HG03432 (cell line): ENCODE data around the gene OR10W1.
A peak's percentile ranks its signal among the peaks of the same experiment; 100 is the strongest.

Experiments
- ATAC-seq: cut with Tn5 transposase; IDR thresholded peaks from one replicate; pipeline ENCODE4 v1.9.1; 2021; ENCODE audit warnings: mild to moderate bottlenecking, moderate library complexity; ENCODE audit not compliant: unreplicated experiment

Gene OR10W1, protein sequence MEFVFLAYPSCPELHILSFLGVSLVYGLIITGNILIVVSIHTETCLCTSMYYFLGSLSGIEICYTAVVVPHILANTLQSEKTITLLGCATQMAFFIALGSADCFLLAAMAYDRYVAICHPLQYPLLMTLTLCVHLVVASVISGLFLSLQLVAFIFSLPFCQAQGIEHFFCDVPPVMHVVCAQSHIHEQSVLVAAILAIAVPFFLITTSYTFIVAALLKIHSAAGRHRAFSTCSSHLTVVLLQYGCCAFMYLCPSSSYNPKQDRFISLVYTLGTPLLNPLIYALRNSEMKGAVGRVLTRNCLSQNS

DNA sequence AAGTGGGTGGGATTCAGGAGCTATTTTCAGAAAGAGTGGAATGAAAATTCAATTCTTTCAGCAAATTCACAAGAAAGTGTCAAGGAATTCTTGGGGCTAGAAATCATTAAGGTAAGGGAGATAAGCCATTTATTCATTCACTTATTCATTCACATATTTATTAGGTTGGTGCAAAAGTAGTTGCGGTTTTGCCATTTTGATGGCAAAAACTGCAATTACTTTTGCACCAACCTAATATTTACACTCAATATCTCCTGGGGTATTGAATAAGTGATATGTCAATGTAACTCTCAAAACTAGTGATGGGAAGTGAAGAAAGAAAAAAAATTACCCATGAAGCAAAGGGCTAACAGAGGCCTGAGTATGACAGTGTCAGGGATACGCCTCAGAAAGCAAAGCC is at the start of gene OR10W1:
OR10W1 (minus strand) TSS at position 119 of the 400 bp plus-strand sequence. CDS start 402 bp downstream, outside the sequence.
- no peak for ATAC-seq

DNA sequence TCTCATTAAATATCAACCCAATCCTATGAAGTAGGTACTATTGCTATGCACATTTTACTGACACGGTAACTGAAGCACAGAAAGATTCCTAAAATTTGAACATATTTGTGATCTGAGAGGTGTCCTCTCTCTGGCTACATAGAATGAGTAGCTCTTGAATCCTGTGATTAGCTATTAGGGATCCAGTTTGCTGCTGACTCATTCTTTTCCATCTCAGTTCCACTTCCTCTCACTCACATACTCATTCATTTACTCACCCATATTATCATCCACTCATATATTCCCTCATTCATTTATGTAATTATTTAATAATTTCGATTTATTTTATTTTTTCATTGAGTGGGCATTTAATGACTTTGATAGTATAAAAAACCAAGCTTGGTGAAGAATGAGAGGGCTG is 48.1 kb upstream of the OR10W1 start:
- no peak for ATAC-seq

DNA sequence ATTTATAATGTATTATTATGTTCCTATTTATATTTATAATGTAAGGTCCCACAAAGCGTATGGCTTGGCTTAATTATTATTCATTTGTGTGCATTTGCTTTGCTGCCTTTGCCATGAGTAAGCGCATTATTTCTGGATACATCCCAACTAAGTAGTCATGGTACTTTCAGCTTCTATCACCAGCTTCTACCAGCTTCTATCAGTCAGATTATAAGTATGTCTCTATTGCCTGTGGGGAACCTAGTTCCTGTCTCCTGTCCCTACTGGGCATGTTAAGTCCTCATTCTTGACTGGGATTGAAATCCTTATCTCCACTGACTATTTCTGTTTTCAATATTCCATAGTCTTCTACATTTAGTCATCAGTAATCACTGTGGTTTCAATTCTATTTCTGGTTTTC is 33.5 kb upstream of the OR10W1 start:
- ATAC-seq, result no peak

DNA sequence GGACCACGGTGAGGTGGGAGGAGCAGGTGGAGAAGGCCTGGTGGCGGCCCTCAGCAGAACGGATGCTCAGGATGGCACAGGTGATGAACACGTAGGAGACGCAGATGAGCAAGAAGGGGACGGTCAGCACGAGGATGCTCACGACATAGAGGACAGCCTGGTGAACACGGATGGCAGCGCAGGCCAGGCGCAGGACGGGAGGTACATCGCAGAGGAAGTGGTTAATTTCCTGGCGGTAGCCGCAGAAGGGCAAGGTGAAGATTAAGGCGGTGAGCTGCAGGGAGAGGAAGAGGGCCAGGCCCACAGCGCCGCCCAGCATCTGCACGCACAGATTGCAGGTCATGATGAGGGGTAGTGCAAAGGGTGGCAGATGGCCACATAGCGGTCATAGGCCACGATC is 24.0 kb upstream of the OR10W1 start:
- ATAC-seq, result no peak

DNA sequence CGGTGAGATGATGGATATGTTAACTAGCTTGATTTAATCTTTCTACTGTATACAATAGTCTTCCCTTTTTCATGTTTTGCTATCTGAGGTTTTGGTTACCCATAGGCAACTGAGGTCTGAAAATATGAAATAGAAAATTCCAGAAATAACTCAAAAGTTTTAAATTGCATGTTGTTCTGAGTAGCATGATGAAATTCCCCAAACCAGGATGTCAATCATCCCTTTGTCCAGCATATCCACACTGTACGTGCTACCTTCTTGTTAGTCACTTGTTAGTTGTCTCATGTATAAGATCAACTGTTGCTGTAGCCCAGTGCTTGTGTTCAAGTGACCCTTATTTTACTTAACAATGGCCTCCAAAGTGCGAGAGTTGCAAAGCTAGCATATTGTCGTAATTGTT is 21.2 kb upstream of the OR10W1 start:
- no peak for ATAC-seq

DNA sequence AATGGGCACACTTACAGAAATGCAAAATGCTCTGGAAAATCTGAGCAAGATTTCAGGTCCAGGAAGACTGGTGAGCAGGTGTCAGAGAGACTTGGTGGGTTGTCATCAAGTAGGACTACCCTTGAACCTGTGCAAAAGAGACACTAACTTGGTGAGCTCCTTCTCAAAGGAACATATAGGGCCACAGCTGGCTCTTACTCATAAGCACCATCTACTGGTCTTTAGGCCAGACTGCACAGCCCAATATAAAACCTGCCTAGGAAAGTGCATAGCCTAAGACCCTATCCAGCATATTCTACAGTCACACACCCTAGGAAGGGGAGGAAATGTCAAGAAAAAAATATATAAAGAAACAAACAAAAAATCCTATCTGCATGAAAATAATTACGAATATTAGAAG is 18.2 kb upstream of the OR10W1 start:
- ATAC-seq, result peak; percentile 88

DNA sequence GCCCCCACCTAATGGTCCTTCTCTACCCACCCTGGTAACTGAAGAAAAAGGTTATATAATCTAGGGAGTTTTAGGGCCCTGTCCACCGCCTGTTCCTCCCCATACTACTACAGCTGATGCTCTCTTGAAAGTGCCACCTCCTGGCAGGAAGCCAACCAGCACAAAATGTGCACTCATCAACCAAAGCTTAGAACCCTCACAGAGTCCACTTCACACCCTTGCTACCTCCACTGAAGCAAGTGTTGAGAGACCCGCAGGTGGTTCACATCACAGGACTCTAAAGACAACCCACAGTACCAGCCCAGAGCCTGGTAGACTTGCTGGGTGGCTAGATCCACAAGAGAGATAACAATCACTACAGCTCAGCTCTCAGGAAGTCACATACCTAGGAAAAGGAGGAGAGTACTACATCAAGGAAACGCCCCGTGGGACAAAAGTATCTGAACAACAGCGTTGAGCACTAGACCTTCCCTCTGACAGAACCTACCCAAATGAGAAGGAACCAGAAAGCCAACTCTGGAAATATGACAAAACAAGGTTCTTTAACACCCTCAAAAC is 17.5 kb upstream of the OR10W1 start:
- no peak for ATAC-seq

DNA sequence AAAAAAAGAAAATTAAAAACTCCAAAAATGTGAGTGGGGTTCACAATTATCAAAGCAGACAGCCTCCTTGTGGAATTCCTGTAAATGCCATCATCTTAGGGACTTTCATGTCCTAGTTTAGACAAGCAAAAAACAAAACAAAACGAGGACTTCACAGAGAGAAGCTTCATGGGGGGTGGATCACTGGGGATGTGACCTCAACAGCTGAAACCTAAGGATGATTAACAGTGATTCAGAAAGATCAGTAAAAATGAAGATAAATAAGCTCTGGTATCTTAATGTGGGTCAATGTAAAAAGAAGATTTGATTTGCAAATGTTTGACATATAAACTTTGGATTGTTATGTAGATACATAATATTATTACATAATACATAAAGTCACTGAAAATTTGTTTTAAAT is 8.1 kb upstream of the OR10W1 start:
- ATAC-seq, result no peak

DNA sequence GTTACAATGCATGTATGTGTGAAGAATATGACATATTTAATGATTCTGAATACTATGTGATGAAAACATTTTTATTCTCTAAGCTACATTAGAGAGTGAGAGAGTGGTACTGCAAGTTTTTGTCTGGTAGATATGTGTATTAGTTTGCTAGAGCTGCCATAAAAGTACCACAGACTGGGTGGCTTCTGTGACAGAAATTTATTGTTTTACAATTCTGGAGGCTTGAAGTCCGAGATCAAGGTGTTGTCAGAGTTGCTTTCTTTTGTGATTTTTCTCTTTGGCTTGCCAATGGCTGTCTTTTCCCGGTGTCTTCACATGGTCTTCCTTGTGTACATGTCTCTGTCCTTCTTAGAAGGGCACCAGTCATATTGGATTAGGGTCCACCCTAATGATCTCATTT is 6.9 kb upstream of the OR10W1 start:
- ATAC-seq, result no peak

DNA sequence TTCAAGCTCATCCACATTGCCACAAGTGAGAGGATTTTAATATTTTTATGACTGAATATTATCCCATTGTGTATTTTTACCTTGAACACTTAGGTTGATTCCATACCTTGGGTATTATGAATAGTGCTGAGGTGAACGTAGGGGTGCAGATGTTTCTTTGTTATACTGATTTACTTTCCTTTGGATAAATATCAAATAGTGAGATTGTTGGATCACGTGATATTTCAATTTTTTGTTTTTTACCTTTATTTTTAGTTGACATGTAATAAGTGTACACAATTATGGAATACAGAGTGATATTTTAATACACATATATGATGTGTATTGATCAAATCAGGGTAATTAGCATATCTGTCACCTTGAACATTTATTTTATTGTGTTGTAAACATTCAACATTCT is 8.1 kb downstream of the OR10W1 start:
- no peak for ATAC-seq

DNA sequence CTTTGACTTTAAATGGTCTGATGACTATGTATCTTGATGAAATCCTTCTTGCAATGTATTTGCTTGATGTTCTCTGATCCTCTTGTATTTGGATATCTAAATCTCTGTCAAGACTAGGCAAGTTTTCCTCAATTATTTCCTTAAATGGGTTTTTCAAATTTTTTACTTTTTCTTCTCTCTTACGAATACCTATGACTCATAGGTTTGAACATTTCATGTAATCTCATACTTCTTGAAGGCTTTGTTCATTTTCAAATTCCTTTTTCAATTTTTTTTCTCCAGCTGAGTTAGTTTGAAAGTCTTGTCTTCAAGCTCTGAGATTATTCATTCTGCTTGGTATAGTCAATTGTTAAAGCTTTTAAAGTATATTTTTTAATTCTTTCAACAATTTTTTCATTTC is 13.1 kb downstream of the OR10W1 start:
- ATAC-seq, result no peak

DNA sequence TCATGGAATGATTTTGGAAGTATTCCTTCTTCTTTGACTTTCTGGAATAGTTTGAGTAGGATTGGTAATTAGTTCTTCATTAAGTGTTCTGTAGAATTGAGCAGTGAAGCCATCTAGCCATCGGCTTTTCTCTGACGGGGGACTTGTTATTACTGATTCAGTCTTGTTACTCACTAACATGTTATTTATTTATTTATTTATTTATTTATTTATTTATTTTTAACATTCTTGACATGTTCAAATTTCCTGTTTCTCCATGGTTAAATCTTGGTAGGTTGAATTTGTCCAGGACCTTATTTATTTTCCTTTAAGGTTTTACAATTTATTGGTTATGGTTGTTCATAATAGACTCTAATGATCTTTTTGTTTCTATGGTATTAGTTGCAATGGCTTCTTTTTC is 24.1 kb downstream of the OR10W1 start:
- ATAC-seq, result no peak

DNA sequence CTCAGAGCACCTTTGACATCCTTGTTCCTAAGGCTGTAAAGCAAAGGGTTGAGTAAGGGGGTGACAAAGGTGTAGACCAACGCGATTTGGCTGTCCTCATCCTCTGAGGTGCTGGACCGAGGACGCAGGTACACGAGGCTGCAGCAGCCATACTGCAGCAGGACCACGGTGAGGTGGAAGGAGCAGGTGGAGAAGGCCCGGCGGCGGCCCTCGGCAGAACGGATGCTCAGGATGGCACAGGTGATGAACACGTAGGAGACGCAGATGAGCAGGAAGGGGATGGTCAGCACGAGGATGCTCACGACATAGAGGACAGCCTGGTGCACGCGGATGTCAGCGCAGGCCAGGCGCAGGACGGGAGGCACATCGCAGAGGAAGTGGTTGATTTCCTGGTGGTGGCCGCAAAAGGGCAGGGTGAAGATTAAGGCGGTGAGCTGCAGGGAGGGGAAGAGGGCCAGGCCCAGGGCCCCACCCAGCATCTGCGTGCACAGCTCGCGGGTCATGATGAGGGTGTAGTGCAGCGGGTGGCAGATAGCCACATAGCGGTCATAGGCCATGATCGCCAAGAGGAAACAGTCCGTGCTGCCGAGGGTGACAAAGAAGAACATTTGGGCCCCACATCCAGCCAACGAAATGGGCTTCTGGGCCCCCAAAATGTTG is 40.0 kb downstream of the OR10W1 start:
- no peak for ATAC-seq

DNA sequence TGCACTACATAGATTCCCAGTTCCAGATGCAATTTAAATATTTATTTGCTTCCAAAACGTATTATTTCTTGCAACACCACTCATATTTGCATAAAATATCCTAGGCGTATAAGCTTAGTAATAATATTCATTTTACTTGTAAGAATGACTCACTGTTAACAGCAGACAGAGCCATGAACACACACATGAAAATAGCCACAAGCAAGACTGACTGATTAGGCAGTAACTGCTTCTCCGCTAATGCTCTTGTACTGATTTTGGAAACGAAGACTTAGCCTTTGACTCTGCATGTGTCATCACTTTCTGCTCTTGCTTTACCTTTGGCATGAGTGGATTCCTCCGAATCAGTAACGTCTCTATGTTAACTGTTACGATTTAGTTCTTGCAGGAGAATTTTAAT is 45.3 kb downstream of the OR10W1 start:
- ATAC-seq, result no peak
